ENCODE results near the gene NEMP2.

NEMP2 gene

DNA sequence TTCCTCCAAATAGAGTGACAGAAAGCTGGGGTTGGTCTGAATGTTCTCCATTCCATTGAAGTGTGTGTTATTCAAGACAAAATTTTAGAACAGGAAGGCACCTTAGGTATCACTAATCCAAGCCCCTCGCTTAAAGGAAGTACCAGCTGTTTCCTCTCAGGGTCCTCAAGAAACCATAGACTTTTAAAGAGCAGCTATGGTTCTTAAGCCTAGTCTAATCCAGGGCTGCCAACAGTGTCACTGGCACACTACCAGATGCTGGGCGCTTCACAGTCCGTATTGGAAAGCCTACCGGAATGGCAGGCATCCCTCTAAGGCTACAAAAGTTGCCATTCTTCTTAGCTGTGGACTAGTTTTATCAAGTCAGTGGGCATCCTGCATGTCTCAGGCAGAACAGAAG is 1.9 kb downstream of the NEMP2 start:
- DNase-seq (ENCODE audit: extremely low read depth, low read depth): no peak
- TF ChIP-seq, protein P1, sequence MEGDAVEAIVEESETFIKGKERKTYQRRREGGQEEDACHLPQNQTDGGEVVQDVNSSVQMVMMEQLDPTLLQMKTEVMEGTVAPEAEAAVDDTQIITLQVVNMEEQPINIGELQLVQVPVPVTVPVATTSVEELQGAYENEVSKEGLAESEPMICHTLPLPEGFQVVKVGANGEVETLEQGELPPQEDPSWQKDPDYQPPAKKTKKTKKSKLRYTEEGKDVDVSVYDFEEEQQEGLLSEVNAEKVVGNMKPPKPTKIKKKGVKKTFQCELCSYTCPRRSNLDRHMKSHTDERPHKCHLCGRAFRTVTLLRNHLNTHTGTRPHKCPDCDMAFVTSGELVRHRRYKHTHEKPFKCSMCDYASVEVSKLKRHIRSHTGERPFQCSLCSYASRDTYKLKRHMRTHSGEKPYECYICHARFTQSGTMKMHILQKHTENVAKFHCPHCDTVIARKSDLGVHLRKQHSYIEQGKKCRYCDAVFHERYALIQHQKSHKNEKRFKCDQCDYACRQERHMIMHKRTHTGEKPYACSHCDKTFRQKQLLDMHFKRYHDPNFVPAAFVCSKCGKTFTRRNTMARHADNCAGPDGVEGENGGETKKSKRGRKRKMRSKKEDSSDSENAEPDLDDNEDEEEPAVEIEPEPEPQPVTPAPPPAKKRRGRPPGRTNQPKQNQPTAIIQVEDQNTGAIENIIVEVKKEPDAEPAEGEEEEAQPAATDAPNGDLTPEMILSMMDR (IDR thresholded peaks at IDR 0.05; ENCODE audit: low read depth, low read length): no peak

DNA sequence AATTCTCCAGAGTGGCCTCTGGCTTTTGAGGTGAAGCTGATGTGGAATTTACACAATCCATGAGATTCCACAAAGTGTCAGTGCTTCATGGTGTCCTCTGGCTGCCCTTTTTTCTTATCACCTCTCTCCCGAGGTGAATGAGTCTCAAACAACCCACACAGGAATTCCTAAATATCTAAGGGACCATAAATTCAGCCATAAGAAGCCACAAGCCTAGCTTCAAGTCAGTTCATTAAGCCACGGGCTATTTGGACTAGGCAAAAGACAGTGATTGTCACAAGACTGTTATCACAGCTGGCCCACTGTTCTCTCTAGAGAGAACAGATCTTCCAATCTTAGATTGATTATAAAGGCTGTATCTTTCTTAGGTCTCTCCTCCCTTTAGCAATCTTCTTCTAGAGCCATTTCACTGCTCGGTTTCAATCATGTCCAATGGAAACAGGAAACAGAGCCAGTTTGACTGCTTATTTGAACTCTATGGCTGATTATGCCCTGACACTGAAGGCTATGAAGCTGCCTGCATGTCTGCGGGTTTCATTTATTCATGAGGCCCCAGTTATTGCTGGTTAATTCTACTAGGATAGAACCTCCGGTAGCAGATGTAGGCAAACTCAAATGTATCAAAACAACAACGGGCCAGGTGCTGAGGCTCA is 4.1 kb downstream of the NEMP2 start:
- TF ChIP-seq, protein P1 (IDR thresholded peaks at IDR 0.05; ENCODE audit: low read depth, low read length): no peak
- DNase-seq (ENCODE audit: extremely low read depth, low read depth): no peak

DNA sequence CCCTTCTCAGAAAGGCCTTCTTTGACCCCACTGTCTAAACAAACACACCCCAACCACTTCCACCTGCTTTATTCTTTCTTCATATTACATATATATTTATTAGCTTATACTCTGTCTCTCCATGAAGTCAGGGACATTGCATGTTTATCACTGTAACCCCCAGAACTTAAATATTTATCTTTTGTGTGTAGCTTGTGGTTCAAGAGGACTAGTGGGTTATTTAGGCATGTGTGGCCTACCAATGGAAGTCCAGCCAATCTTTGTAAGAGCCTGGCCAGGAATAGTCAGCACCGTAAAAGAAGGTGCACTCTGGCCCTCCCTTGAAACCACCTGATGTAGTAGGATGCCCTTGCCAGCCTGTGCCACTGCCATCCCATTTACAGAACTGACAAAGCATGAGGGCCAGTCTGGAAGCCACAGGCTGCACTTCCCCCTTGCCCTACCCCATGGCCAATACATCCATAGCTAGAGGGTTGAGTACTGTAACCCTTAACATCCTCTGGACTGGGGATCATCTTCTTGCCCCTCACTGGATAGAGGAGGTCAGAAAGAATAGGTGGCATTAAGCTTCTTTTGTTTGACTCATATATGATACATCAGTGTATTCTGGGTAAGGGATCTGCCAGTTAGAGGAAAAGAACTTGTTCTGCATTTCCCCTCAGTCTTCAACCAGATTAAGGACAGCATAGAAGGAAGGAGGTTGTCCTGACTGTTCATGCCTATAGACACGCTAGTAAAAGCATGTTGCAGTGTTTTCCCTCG is 4.9 kb downstream of the NEMP2 start:
- TF ChIP-seq, protein P1 (IDR thresholded peaks at IDR 0.05; ENCODE audit: low read depth, low read length): no peak
- no peak for DNase-seq (ENCODE audit: extremely low read depth, low read depth)

DNA sequence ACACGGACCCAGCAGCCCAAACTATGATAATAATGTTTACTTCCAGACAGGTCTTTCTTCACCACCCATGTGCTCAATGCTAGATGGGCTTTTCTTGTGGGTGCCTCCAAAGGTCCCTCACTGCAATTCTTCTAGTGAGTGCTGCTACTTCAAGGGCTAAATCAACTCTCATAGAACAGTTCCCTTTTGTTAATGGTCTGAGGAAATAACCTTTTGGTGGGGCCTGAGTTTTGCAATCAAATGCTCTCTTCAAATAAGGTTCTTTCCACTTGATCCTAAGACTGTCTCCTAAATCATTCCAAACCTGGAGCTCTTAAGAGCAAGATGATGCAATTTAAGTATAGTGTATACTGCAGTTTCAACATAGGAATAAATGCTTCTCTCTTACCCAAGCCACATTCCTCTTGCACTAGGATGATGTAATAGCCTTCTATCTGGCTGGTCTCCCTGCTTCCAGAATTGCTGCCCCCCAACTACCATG is 6.0 kb downstream of the NEMP2 start:
- TF ChIP-seq, protein P1 (IDR thresholded peaks at IDR 0.05; ENCODE audit: low read depth, low read length): no peak
- no peak for DNase-seq (ENCODE audit: extremely low read depth, low read depth)

DNA sequence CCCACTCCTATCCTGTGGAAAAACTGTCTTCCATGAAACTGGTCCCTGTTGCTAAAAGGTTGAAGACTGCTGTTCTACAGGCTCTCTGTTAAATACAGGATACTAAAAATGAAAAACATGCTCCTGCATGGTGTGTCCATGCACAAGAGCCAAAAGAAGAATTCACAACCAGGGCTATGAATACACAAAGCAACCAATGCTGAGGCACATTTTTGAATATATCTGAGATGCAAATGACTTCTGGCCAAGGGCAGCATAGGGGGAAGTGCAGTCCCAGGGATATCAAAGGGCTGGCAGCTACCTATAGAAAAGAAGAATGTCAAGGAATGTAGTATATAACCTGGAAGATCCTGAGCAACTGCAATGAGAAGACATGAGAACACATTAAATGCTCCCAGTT is 6.6 kb downstream of the NEMP2 start:
- no peak for DNase-seq (ENCODE audit: extremely low read depth, low read depth)
- TF ChIP-seq, protein P1 (IDR thresholded peaks at IDR 0.05; ENCODE audit: low read depth, low read length): no peak

DNA sequence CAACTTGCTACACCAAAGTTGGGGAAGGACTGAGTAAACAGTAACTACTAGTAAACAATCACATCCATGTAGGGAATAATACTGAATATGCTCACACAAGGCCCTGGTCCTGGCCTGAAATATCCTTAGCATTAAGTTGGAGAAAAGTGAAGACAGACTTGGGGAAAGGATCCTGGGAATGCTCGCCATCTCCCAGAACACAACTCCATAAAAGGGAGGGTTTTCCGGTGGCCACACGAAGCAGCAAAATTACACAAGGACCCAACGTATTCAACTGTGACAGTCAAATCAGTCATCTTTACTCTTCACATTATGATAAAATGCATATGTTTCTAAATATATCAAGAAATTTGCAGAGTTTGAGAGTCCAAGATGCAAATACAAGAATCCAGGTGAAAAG is 7.3 kb downstream of the NEMP2 start:
- TF ChIP-seq, protein P1 (IDR thresholded peaks at IDR 0.05; ENCODE audit: low read depth, low read length): no peak
- no peak for DNase-seq (ENCODE audit: extremely low read depth, low read depth)

DNA sequence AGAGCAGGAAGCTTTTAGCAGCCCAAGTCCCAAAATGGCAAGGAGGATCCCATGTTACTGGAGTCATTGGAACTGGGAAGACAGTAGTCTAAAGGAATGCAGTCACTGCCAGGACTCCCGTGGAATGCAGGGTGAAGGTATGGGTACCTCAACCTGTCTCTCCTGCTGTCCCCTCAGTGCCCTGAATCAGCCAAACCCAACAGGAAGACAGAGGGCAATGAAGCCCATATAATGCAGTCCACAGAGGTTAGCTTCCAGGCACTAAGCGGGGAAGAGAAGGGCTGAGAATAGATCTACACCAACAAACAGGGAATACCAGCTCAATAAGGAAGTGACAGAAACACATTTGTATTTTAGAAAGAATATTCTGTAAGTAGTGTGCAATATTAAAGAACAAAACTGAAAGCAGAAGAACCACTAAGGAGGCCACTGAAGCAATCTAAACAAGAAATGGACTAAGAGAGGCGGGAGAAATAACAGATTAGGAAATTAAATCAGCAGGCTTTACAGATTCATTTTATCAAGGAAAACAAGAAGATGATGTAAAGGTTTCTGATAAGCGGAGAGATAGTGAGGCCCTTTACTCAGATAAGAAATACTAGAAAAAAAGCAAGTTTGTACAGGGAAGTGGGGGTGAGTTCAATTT is 8.3 kb downstream of the NEMP2 start:
- DNase-seq (ENCODE audit: extremely low read depth, low read depth): no peak
- TF ChIP-seq, protein P1 (IDR thresholded peaks at IDR 0.05; ENCODE audit: low read depth, low read length): no peak
